ENCODE results near the gene STRIP1. TPM values are rescaled to one million over a fixed set of nuclear protein-coding genes. Genes with fewer than 3 reads are reported as not detected.

Gene STRIP1
- total and polyA plus RNA-seq, 2 donors from 2014 or later = 9.5 to 31.1 TPM

DNA sequence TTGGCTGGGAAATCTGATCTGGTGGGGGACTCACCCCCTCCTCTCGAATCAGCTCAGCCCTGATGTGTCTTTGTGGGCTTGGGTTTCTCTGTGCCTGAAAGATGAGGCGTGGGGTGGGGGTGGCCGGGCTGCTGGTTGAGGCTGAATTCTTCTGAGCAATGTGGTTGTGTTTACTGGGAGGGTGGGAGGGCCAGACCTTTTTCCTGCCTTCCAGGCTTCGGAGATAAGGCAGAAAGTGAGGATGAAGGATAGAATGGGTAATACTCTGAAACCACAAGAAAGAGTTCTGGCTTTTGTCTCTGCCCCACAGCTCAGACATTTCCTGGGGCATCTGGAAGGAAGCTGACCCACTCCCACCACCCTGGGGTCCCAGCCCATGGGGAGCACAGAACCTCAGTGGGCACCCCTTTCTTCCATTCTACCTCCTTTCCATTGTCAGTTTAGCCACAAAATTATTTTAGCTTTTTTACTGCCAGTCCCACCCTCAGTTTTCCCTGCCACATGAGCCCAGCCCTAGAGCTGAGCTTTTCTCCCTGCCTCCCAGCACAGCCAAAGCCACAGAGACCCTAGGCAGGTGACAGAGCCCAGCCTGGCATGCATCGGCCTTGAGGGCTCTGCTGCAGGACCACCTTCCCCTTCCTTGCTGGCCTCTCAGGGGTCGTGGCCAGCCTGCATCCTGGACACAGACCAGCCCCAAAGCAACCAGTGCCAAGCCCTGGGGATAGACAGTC is 24.9 kb downstream of the STRIP1 start:
- no peaks in the 10 kb centered on the region for H3K27me3 ChIP-seq (ENCODE audit: control insufficient read depth, insufficient read depth, low read length)
- intact Hi-C loops (cut with DNase I) = loop anchor here (10.0 kb wide), 1 partner anchor 46 kb away; no protein-coding TSS in a partner anchor
- no peaks in the 10 kb centered on the region for H3K9me3 ChIP-seq (ENCODE audit: control insufficient read depth in 2 of 3, insufficient read depth in 1 of 3, low read length in 3 of 3)
- H3K4me1 ChIP-seq (ENCODE audit: control insufficient read depth in 2 of 3, insufficient read depth in 2 of 3, low read depth in 1 of 3, low read length in 3 of 3) = peaks cover 0 to 7% (median 0%) of the 10 kb centered on the region in 3 donors
- H3K36me3 ChIP-seq (ENCODE audit: control insufficient read depth in 2 of 3, insufficient read depth in 3 of 3, low read length in 3 of 3) = peaks cover 11 to 33% (median 22%) of the 10 kb centered on the region in 3 donors
- no peak overlapping the region for H3K9ac ChIP-seq (ENCODE audit: low read length in 3 of 3)
- TF ChIP-seq CTCF (IDR thresholded peaks at IDR 0.05; ENCODE audit: borderline replicate concordance, extremely low read depth, insufficient read depth) = no peak
- H3K4me3 ChIP-seq (ENCODE audit: low read length in 3 of 3) = no peak overlapping the region
- DNase-seq (peak in 4 of 5 donors; percentile 79 to 84 (median 82)), FAIRE-seq (no peak)
- no peak overlapping the region for H3K27ac ChIP-seq (ENCODE audit: low read depth in 2 of 2, low read length in 2 of 2)

GRCh38 chr1:110060034-110060661 is 25.7 kb downstream of the STRIP1 start:
- no peaks in the 10 kb centered on the region for H3K27me3 ChIP-seq (ENCODE audit: control insufficient read depth, insufficient read depth, low read length)
- intact Hi-C loops (cut with DNase I) = no loop called here
- DNase-seq = peak in 1 of 5 donors; percentile 20
- H3K4me3 ChIP-seq (ENCODE audit: low read length in 3 of 3) = no peak overlapping the region
- TF ChIP-seq CTCF (IDR thresholded peaks at IDR 0.05; ENCODE audit: borderline replicate concordance, extremely low read depth, insufficient read depth) = peak; percentile 33
- peaks cover 7 to 26% (median 13%) of the 10 kb centered on the region in 3 donors for H3K36me3 ChIP-seq (ENCODE audit: control insufficient read depth in 2 of 3, insufficient read depth in 3 of 3, low read length in 3 of 3)
- FAIRE-seq = no peak
- H3K4me1 ChIP-seq (ENCODE audit: control insufficient read depth in 2 of 3, insufficient read depth in 2 of 3, low read depth in 1 of 3, low read length in 3 of 3) = peaks cover 0 to 5% (median 0%) of the 10 kb centered on the region in 3 donors
- H3K9ac ChIP-seq (ENCODE audit: low read length in 3 of 3) = no peak overlapping the region
- no peaks in the 10 kb centered on the region for H3K9me3 ChIP-seq (ENCODE audit: control insufficient read depth in 2 of 3, insufficient read depth in 1 of 3, low read length in 3 of 3)
- no peak overlapping the region for H3K27ac ChIP-seq (ENCODE audit: low read depth in 2 of 2, low read length in 2 of 2)

DNA sequence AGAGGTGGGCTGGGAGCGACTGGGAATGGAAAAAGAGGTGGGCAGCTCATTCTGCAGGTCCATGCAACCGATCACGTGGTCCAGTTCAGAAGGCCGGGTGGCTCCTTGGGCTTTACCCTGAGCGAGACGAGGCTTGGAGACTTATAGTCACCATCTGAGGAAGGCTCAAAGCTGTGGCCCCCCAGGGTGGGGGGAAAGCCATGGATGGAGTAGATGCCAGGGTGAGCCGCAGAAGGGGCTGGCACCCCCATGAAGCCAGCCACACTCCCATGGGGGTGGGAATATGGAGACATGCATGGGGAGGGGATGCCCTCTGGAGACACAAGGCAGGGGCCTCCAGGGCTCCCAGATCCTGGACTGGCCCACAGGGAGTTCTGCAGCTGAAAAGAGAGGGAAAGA is 26.2 kb downstream of the STRIP1 start:
- no peak overlapping the region for H3K27ac ChIP-seq (ENCODE audit: low read depth in 2 of 2, low read length in 2 of 2)
- H3K4me1 ChIP-seq (ENCODE audit: control insufficient read depth in 2 of 3, insufficient read depth in 2 of 3, low read depth in 1 of 3, low read length in 3 of 3) = peaks cover 0 to under 1% (median 0%) of the 10 kb centered on the region in 3 donors
- H3K9ac ChIP-seq (ENCODE audit: low read length in 3 of 3) = no peak overlapping the region
- no peak for TF ChIP-seq CTCF (IDR thresholded peaks at IDR 0.05; ENCODE audit: borderline replicate concordance, extremely low read depth, insufficient read depth)
- H3K4me3 ChIP-seq (ENCODE audit: low read length in 3 of 3) = no peak overlapping the region
- no peaks in the 10 kb centered on the region for H3K9me3 ChIP-seq (ENCODE audit: control insufficient read depth in 2 of 3, insufficient read depth in 1 of 3, low read length in 3 of 3)
- FAIRE-seq (no peak), DNase-seq (no peak)
- intact Hi-C loops (cut with DNase I) = no loop called here
- H3K36me3 ChIP-seq (ENCODE audit: control insufficient read depth in 2 of 3, insufficient read depth in 3 of 3, low read length in 3 of 3) = peaks cover 3 to 21% (median 8%) of the 10 kb centered on the region in 3 donors
- H3K27me3 ChIP-seq (ENCODE audit: control insufficient read depth, insufficient read depth, low read length) = no peaks in the 10 kb centered on the region
